ENCODE data around the gene UVRAG.

DNA sequence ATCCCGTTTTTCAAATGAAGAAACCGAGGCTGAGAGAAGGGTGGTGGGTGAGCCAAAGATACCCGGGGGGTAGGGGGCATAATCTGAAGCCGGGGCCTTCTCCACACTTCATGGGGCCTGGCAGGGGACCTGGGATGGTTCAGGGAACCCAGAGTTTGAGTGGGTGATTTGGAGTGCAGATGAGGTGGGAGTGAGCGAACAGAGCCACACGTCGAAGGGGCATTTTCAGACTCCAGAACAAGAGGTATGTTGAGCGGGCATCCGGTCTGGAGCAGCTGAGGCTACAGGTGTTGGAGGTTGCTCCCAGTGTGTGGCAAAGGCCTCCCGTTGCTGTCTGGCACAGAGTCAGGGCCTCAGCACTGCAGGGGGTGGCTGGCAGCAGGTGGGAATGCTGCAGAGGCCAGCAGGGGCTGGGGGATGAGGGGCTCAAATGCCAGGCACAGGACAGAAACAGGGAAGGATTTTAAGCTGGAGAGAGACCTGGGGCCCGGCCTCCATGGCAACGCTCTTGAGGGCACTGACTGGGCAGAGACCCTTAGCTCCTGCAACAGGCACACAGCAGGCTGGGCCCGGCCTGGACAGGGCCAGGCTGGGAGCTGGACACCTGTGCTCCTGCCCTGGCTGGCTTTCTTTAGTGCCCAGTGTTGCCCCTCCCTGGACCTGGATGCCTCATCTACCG lies 345.1 kb downstream of the UVRAG start:
- TF ChIP-seq, protein P1, sequence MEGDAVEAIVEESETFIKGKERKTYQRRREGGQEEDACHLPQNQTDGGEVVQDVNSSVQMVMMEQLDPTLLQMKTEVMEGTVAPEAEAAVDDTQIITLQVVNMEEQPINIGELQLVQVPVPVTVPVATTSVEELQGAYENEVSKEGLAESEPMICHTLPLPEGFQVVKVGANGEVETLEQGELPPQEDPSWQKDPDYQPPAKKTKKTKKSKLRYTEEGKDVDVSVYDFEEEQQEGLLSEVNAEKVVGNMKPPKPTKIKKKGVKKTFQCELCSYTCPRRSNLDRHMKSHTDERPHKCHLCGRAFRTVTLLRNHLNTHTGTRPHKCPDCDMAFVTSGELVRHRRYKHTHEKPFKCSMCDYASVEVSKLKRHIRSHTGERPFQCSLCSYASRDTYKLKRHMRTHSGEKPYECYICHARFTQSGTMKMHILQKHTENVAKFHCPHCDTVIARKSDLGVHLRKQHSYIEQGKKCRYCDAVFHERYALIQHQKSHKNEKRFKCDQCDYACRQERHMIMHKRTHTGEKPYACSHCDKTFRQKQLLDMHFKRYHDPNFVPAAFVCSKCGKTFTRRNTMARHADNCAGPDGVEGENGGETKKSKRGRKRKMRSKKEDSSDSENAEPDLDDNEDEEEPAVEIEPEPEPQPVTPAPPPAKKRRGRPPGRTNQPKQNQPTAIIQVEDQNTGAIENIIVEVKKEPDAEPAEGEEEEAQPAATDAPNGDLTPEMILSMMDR (IDR thresholded peaks at IDR 0.05) = no peak
- no peak for TF ChIP-seq EZH2 (IDR thresholded peaks at IDR 0.05)

Measured in neural progenitor cell (in vitro differentiated cells).